PFSK-1 (cell line): ENCODE measurements around the gene TULP3.

Experiments used
- FOXP2 ChIP-seq: optimal IDR thresholded peaks from 2 replicates; pipeline ENCODE3; 2011; ENCODE audit warnings: borderline replicate concordance, control low read depth, inconsistent platforms; ENCODE audit not compliant: insufficient read depth; ENCODE audit errors: extremely low read length, extremely low read depth
- POLR2AphosphoS5 ChIP-seq: IDR thresholded peaks from 2 replicates; pipeline ENCODE4 v1.6.1; 2012; ENCODE audit warnings: low read depth, mild to moderate bottlenecking, control low read depth, low read length, moderate library complexity
- SIN3A ChIP-seq: IDR thresholded peaks from 2 replicates; pipeline ENCODE4 v1.6.1; 2012; ENCODE audit warnings: mild to moderate bottlenecking, low read length, moderate library complexity, borderline replicate concordance; ENCODE audit not compliant: insufficient read depth
- TAF1 ChIP-seq: IDR thresholded peaks from 2 replicates; pipeline ENCODE4 v1.6.1; 2012; ENCODE audit warnings: low read length, control low read depth, borderline replicate concordance; ENCODE audit not compliant: insufficient read depth
- TF ChIP-seq, protein P1 (sequence below), 2 experiments: IDR thresholded peaks; 2 replicates each; pipeline versions ENCODE4 v1.6.1 to v1.8.0; 2011 to 2012; ENCODE audit warnings: low read depth in 2 of 2, low read length in 2 of 2, control low read depth in 1 of 2, inconsistent platforms in 1 of 2, mild to moderate bottlenecking in 1 of 2, moderate library complexity in 1 of 2; ENCODE audit not compliant: insufficient read depth in 1 of 2

TULP3 gene

DNA sequence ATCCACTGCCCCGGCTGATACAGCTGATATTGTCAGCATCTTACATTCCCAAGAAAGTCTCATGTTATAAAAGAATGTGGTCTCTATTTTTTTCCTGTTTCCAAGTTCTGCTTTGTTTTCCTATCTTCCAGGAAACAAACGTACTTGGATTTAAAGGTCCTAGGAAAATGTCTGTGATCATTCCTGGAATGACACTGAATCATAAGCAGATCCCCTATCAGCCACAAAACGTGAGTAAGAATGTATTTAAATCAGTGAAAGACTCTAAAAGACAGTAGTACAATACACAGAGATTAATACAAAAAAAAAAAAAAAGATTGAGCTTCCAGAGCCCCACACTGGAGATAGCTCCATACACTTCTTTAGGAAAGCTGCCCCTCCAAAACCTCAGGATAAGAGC lies 46.8 kb downstream of the TULP3 start:
- TF ChIP-seq, protein P1, sequence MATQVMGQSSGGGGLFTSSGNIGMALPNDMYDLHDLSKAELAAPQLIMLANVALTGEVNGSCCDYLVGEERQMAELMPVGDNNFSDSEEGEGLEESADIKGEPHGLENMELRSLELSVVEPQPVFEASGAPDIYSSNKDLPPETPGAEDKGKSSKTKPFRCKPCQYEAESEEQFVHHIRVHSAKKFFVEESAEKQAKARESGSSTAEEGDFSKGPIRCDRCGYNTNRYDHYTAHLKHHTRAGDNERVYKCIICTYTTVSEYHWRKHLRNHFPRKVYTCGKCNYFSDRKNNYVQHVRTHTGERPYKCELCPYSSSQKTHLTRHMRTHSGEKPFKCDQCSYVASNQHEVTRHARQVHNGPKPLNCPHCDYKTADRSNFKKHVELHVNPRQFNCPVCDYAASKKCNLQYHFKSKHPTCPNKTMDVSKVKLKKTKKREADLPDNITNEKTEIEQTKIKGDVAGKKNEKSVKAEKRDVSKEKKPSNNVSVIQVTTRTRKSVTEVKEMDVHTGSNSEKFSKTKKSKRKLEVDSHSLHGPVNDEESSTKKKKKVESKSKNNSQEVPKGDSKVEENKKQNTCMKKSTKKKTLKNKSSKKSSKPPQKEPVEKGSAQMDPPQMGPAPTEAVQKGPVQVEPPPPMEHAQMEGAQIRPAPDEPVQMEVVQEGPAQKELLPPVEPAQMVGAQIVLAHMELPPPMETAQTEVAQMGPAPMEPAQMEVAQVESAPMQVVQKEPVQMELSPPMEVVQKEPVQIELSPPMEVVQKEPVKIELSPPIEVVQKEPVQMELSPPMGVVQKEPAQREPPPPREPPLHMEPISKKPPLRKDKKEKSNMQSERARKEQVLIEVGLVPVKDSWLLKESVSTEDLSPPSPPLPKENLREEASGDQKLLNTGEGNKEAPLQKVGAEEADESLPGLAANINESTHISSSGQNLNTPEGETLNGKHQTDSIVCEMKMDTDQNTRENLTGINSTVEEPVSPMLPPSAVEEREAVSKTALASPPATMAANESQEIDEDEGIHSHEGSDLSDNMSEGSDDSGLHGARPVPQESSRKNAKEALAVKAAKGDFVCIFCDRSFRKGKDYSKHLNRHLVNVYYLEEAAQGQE (IDR thresholded peaks at IDR 0.05; ENCODE audit: insufficient read depth in 1 of 2, low read depth in 2 of 2, low read length in 2 of 2) = no peak
- no peak for TF ChIP-seq POLR2AphosphoS5
- TF ChIP-seq TAF1 = no peak
- TF ChIP-seq SIN3A = no peak
- TF ChIP-seq FOXP2 = no peak

DNA sequence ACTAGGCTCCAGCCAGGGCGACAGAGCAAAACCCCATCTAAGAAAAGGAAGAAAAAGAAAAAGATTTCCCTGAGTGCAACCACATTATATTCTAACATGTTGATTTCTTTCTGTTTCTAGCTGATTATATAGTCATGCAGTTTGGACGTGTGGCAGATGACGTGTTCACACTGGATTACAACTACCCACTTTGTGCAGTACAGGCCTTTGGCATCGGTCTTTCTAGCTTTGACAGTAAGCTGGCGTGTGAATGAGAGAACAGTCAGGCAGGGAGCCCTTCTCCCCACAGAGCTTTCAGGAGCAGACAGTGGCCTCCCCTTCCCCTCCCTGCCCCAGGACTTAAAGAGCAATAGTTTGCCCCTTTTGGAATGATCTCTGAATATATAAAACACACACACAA lies 48.5 kb downstream of the TULP3 start:
- TF ChIP-seq SIN3A = no peak
- no peak for TF ChIP-seq POLR2AphosphoS5
- no peak for TF ChIP-seq TAF1
- TF ChIP-seq FOXP2 = no peak
- TF ChIP-seq, protein P1 (IDR thresholded peaks at IDR 0.05; ENCODE audit: insufficient read depth in 1 of 2, low read depth in 2 of 2, low read length in 2 of 2) = no peak

DNA sequence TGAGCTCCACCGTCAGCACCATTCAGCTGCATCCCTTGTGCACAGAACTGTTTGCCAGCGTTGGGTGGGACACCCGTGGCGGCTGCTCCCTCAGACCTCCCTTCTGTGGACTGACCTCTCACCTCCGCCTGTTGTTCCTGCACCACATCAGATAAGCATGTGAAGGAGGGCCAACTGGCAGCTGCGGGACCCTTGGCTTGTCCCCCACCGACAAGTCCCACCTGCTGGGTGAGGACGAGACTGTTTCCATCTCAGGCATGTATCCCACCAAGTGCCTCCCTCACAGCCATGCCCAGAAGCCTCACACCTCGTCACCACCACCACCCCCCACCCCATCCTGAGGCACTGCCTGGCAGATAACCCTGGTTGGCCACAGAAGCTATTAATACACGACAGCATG lies 49.9 kb downstream of the TULP3 start:
- TF ChIP-seq TAF1 (no peak), SIN3A (no peak), POLR2AphosphoS5 (no peak), FOXP2 (no peak)
- TF ChIP-seq, protein P1 (IDR thresholded peaks at IDR 0.05; ENCODE audit: insufficient read depth in 1 of 2, low read depth in 2 of 2, low read length in 2 of 2) = no peak

DNA sequence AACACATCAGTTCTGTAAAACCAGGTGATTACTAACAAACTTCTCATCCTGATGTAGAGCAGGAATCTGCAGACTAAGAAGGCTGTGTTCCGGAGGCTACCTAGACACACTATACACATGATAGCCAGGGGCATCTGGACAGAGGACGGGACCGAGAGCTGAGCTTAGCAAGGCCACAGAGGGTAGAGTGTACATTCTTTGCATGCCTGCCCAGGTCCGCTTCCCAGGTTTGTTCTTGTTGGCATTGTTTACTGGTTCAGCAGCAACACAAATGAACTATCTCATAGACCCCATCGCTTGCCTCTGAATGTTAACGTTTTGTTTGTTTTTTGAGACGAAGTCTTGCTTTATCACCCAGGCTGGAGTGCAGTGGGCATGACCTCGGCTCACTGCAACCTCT lies 50.8 kb downstream of the TULP3 start:
- no peak for TF ChIP-seq POLR2AphosphoS5
- TF ChIP-seq FOXP2 = no peak
- TF ChIP-seq, protein P1 (IDR thresholded peaks at IDR 0.05; ENCODE audit: insufficient read depth in 1 of 2, low read depth in 2 of 2, low read length in 2 of 2) = no peak
- no peak for TF ChIP-seq TAF1
- no peak for TF ChIP-seq SIN3A
